ENCODE results near the gene TRMU.

Gene TRMU

DNA sequence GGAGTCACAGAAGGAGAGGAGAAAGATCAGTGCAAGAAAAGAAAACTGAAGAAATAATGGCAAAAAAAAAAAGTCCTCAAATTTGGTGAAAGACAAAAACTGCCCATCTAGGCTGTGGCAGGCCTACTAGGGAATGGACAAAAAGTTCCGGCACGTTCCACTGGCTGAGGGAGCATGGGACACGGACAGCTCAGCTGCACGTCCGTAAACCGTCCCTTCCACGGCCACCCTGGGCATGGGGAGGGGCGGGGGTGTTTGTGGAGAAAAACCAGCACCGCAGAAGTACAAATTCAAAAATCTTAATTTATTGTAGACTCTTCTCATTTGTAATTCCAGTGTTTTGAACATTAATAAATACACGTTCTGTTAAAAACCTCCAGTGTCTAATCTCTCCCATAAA lies 25.4 kb downstream of the TRMU start:
- FAIRE-seq (no peak), DNase-seq (ENCODE audit: insufficient read length) (no peak)
- TF ChIP-seq POLR2AphosphoS5 (IDR thresholded peaks at IDR 0.05; ENCODE audit: low read depth, low read length) (no peak), POLR2A (IDR thresholded peaks at IDR 0.05; ENCODE audit: low read depth, low read length) (no peak), TAF1 (IDR thresholded peaks at IDR 0.05; ENCODE audit: borderline replicate concordance, low read depth, low read length) (no peak)

DNA sequence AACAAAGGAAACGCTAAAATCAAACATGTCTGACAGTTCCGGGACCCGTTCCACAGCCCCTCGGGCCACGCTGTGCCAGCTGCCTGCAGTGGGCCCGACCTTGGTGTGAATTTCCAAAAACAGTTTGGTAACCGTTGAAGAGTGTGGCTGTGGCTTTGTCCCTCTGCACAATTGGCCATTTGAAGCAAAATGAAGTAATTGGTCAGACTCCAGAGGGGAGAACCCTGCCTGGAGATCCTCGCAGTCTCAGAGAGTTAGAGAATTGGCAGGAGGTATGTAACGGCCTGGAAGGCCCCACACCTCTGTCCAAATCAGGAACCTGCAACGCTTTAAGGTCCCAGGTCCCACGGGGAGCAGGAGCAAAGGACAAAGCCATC lies 26.3 kb downstream of the TRMU start:
- DNase-seq (ENCODE audit: insufficient read length) (no peak), FAIRE-seq (no peak)
- no peak for TF ChIP-seq TAF1 (IDR thresholded peaks at IDR 0.05; ENCODE audit: borderline replicate concordance, low read depth, low read length)

DNA sequence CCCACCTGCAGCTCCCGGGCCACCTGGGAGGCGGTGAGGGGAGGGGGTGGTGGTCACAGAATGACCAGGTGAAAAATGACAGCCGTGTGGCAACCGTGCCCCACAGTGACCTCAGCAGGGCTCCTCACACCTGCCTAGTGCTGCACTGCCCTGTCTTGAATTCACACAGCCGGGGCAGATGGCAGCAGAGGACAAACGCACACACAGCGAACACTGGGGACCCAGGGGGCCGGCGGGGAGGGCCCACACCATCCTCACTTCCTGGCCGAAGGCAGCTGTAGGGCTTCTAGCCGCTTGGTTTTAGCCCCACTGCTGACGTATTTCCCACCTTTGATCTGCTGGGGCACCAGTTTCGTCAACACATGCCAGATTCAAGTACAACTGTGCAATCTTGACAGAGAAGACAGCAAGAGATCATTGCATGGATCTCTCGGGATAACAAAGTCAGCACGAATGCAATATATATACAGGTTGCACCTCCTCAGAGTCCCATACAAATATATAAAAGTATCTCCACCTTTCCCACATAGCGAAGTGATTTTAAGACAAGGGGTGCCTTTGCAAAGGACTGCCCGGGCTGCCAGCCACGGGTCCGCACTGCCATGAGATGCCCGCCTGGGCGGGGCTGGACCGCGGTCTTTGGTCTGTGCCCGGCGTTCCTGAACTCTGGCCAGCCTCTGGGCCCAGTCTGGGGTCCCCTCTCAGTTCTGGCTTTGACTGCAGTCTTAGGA lies 26.9 kb downstream of the TRMU start:
- no peak for TF ChIP-seq TAF1 (IDR thresholded peaks at IDR 0.05; ENCODE audit: borderline replicate concordance, low read depth, low read length)
- TF ChIP-seq POLR2A (IDR thresholded peaks at IDR 0.05; ENCODE audit: low read depth, low read length), result no peak
- no peak for TF ChIP-seq POLR2AphosphoS5 (IDR thresholded peaks at IDR 0.05; ENCODE audit: low read depth, low read length)
- FAIRE-seq (no peak), DNase-seq (ENCODE audit: insufficient read length) (no peak)

DNA sequence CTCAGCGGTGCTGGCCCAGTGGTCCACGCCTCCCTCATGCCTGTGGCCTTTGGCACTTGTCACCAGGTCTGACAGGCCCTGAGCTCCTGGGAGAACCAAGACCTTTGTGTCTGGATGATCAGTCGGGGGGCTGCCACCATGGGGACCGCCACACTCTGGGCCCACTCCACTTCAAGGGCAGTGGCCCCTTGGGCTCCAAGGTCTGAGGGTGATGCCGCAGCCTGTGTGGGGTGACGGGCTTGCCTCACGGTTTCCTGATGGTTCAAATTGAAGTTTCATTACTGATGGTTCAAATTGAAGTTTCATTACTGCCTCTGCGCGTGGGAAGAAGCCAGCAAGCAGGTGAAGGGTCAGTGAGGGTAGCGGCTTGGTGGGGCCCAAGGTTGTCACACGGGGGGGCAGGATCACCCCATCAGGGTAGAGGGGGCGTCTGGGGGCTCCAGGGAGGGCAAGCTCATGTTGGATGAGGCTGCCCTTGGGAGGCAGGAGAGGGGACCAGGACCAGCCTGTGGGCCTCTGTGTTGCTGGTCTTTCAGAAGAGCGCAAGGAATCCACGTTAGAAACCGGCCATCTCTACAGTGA lies 27.5 kb downstream of the TRMU start:
- no peak for TF ChIP-seq POLR2A (IDR thresholded peaks at IDR 0.05; ENCODE audit: low read depth, low read length)
- TF ChIP-seq TAF1 (IDR thresholded peaks at IDR 0.05; ENCODE audit: borderline replicate concordance, low read depth, low read length), result no peak
- TF ChIP-seq POLR2AphosphoS5 (IDR thresholded peaks at IDR 0.05; ENCODE audit: low read depth, low read length), result no peak
- FAIRE-seq, result no peak
- DNase-seq (ENCODE audit: insufficient read length), result no peak

DNA sequence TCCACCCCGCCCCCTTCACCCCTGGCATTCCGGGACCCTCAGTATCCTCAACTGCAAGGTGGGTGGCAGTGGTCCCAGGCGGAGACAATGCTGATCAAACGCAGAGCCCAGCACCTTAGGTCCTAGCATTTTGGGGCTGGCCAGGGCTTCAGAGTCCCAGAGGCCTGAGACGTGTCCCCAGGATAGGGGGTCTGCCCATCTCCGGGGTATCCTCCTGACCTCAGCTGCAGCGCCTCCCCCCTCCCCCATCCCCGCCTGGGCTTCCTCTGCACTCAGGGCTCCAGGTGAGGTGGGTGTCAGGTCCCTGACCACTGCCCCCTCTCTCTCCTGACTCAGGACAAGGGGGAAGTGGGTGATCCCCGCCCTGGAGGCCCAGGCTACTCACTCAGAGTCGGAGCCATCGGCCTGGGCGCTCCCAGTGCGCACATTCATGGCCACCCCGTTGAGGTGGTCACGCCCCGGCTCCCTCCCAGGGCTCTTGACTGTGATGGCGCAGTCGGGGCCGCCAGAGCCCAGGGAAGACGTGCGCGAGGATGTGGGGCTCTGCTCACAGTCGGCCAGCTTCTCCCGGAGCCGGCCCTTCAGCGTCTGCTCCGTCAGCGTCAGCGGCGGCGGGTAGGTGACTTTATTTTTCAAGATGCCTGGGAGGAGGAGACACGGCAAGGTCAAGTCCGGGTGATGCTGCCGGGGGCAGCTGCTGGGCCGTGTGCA lies 28.3 kb downstream of the TRMU start:
- FAIRE-seq (no peak), DNase-seq (ENCODE audit: insufficient read length) (no peak)
- TF ChIP-seq POLR2AphosphoS5 (IDR thresholded peaks at IDR 0.05; ENCODE audit: low read depth, low read length) (no peak), TAF1 (IDR thresholded peaks at IDR 0.05; ENCODE audit: borderline replicate concordance, low read depth, low read length) (no peak), POLR2A (IDR thresholded peaks at IDR 0.05; ENCODE audit: low read depth, low read length) (no peak)

DNA sequence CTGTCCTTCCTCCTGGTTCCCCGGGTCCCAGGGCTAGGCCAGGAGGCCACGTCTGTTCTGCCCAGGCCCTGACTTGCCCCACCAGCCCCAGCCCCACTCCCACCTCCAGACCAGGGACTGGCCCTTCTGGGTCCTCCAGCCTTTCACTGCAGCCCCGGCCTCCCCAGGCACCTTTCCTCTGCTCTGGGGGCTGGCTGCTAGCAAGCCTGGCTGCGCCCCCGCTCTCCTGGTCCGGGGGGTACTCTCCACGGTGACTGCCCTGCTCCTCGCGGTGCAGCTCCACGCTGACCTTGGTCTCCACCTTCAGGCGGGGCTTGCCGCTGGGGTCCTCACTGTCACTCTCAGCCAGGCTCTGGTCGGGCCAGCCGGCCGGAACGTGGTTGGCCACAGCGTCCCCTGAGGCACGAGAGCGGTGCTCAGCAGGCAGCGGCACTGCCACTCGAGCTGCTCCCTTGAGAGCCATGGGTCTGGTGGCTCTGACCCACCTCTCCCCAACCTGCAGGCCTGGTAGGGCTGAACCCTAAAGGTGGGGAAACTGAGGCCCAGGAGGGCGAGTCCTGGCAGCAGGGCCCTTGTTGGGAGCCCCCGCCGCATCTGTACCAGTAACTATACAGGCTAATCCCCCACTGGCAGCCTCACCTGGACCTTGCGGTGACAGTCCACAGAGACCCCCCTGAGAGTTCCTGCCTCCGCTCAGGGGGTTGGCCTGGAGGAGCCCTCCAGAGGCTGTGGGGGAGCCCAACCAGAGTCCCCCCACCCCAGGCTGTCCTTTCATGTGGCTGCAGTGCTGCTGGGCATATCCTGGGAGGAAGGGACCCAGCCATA lies 29.0 kb downstream of the TRMU start:
- no peak for FAIRE-seq
- no peak for DNase-seq (ENCODE audit: insufficient read length)
- TF ChIP-seq POLR2AphosphoS5 (IDR thresholded peaks at IDR 0.05; ENCODE audit: low read depth, low read length) (no peak), TAF1 (IDR thresholded peaks at IDR 0.05; ENCODE audit: borderline replicate concordance, low read depth, low read length) (no peak), POLR2A (IDR thresholded peaks at IDR 0.05; ENCODE audit: low read depth, low read length) (no peak)

DNA sequence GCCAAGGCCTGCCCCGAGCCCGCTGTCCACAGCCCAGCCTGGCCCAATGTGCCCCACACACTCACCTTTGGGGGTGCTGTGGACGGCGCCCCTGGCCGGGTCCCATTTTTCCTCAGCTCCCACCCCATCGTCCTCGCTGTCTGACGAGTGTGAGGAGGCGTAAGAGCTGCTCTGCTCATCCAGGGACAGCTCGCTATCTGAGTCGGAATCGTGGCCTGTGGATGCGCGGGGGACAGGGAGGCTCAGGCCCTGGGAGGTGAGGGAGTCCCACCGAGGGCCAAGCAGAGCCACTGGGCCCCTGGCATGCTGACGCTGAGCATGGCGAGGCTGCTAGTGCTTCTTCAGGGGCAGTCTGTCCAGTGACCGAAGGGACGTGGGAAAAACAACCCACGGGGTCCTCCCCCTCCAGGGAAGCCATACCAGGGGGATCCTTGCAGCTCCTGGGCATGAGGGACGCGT lies 29.7 kb downstream of the TRMU start:
- no peak for TF ChIP-seq POLR2A (IDR thresholded peaks at IDR 0.05; ENCODE audit: low read depth, low read length)
- no peak for TF ChIP-seq POLR2AphosphoS5 (IDR thresholded peaks at IDR 0.05; ENCODE audit: low read depth, low read length)
- no peak for TF ChIP-seq TAF1 (IDR thresholded peaks at IDR 0.05; ENCODE audit: borderline replicate concordance, low read depth, low read length)
- DNase-seq (ENCODE audit: insufficient read length) (no peak), FAIRE-seq (no peak)

DNA sequence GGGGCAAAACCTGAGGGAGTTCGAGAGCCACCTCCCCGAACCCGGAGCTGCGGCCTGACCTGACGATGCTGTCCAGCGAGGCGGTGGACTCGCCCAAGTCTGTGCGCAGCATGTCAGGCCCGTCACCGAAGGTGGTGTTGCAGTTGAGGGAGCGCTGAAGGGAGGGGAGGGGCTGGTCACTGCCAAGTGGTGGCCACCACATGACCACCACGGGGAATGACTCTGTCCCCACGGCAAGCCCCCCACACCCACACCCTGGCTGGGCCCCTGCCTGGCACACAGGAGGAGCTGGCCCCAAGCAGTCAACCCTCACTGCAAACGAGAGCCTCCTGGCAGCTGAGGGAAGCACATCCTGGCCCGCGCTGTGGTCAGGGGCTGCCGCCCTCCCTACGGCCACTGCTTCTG lies 30.8 kb downstream of the TRMU start:
- FAIRE-seq (no peak), DNase-seq (ENCODE audit: insufficient read length) (no peak)
- TF ChIP-seq POLR2AphosphoS5 (IDR thresholded peaks at IDR 0.05; ENCODE audit: low read depth, low read length) (no peak), TAF1 (IDR thresholded peaks at IDR 0.05; ENCODE audit: borderline replicate concordance, low read depth, low read length) (no peak), POLR2A (IDR thresholded peaks at IDR 0.05; ENCODE audit: low read depth, low read length) (no peak)

DNA sequence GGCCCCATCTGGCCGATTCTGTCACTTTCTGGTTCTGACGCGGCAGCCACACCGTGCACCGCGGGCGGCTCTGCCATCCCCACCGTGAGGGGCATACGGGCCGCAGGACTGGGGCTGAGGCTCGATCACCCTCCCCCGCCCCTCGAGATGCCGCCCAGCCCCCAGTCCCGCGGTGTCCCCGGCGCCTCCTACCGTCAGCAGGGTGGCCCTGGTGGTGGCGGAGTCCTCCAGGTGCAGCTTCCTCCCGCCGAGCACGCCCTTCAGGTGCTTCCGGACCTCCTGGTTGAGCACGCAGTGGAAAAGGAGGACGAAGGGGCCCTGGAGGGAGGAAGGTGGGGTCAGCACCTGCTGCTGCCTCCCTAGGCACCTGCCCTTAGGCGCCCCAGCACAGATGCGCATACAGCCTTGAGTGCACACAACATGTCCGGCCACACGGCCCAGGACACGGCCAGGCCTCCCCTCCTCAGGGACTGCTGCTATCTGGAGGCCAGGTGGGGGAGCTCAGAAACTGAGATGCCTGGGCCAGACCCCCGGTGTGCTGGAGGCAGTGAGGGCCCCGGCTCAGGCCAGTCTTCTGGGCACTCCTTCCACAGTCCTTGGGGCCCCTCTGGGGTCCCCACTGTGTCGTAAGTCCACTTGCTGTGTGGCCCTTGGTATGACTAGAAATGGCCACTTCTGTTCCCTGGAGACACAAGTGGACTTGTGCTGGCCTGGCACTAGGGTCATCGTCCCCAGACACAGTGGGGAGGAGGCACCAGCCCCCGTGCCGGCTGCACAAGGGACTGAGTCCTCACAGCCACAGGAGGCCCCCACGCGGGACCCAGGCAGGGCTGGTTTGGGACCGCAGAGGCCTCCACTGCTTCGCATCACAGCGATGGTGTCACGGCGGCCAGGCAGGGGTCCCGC lies 31.5 kb downstream of the TRMU start:
- no peak for TF ChIP-seq POLR2AphosphoS5 (IDR thresholded peaks at IDR 0.05; ENCODE audit: low read depth, low read length)
- TF ChIP-seq POLR2A (IDR thresholded peaks at IDR 0.05; ENCODE audit: low read depth, low read length), result no peak
- no peak for TF ChIP-seq TAF1 (IDR thresholded peaks at IDR 0.05; ENCODE audit: borderline replicate concordance, low read depth, low read length)
- DNase-seq (ENCODE audit: insufficient read length) (no peak), FAIRE-seq (no peak)

DNA sequence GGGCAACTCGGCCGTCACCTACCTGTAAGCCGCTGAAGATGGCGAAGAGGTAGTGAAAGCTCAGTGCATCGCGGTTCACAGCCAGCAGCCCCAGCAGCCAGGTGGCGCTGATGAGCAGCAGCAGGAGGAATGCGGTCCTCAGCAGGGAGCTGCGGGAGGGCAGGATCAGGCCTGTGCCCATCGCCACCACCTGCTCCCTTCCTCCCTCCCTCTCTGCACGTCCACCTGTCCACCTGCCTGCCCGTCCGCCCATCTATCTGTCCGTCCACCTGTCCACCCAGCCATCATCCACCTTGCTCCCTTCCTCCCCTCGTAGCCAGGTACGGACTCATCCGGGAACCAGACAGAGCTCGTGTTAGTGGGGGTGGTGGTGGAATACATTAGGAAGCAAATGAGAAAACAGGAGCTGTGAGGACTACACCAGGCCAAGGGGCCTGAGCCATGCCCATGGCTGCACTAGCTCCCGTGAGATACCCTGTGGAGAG lies 32.2 kb downstream of the TRMU start:
- FAIRE-seq (peak; percentile 60), DNase-seq (ENCODE audit: insufficient read length) (peak; percentile 94)
- TF ChIP-seq TAF1 (IDR thresholded peaks at IDR 0.05; ENCODE audit: borderline replicate concordance, low read depth, low read length) (no peak), POLR2A (IDR thresholded peaks at IDR 0.05; ENCODE audit: low read depth, low read length) (no peak), POLR2AphosphoS5 (IDR thresholded peaks at IDR 0.05; ENCODE audit: low read depth, low read length) (no peak)
